Occipital lobe (tissue), 2 donors: ENCODE data around the gene TTC33. TPM values are rescaled to one million over a fixed set of nuclear protein-coding genes. Genes with fewer than 3 reads are reported as not detected.
"Not testable (repeated sequence)": the region's sequence is repeated elsewhere in the genome, so short reads cannot be mapped to it uniquely, and the experiment has no call there.

Experiments
- DNase-seq: peaks from one replicate; lab custom pipeline; 2025; lab: John Stamatoyannopoulos, UW
- total RNA-seq: library from RNA; depleted of rRNA; stranded (reverse); fragments of >200 nt; gene quantifications from one replicate; pipeline ENCODE4 v1.2.3, GENCODE V29; 2014

TTC33 gene
- 65.5 TPM for total RNA-seq

- peak; percentile 94 for DNase-seq
These were observed at the start of gene TTC33 for GRCh38 chr5:40755407-40756365. TTC33 (minus strand) TSS chr5:40755961; CDS start chr5:40747018, 8,943 bp downstream.

GRCh38 chr5:40801771-40802562 lies 46.2 kb upstream of the TTC33 start:
- no peak for DNase-seq

- DNase-seq, result no peak
These were observed 43.5 kb upstream of the TTC33 start for GRCh38 chr5:40799258-40799657.

GRCh38 chr5:40798801-40799210 lies 43.0 kb upstream of the TTC33 start:
- no peak for DNase-seq

- peak; percentile 84 for DNase-seq
These were observed 42.4 kb upstream of the TTC33 start, which contains the start of gene PRKAA1 for GRCh38 chr5:40798012-40798800. PRKAA1 (minus strand) TSS chr5:40798374; CDS start chr5:40798189, 185 bp downstream.

- DNase-seq, result peak; percentile 55
These were observed 41.7 kb upstream of the TTC33 start for GRCh38 chr5:40797273-40798011.

- no peak for DNase-seq
These were observed 40.7 kb upstream of the TTC33 start for GRCh38 chr5:40796487-40796889.

GRCh38 chr5:40794877-40795276 lies 39.1 kb upstream of the TTC33 start:
- DNase-seq, result not testable (repeated sequence)

- DNase-seq, result not testable (repeated sequence)
These were observed 38.6 kb upstream of the TTC33 start for GRCh38 chr5:40794340-40794739.

- not testable (repeated sequence) for DNase-seq
These were observed 36.9 kb upstream of the TTC33 start for GRCh38 chr5:40792691-40793090.

- no peak for DNase-seq
These were observed 36.0 kb upstream of the TTC33 start for GRCh38 chr5:40791715-40792139.

GRCh38 chr5:40790947-40791593 lies 35.3 kb upstream of the TTC33 start:
- no peak for DNase-seq

GRCh38 chr5:40788941-40789340 lies 33.2 kb upstream of the TTC33 start:
- DNase-seq, result not testable (repeated sequence)

GRCh38 chr5:40787986-40788385 lies 32.2 kb upstream of the TTC33 start:
- no peak for DNase-seq

- DNase-seq, result not testable (repeated sequence)
These were observed 30.9 kb upstream of the TTC33 start for GRCh38 chr5:40786664-40787063.

GRCh38 chr5:40784916-40785315 lies 29.2 kb upstream of the TTC33 start:
- no peak for DNase-seq

GRCh38 chr5:40784027-40784653 lies 28.4 kb upstream of the TTC33 start:
- no peak for DNase-seq

- no peak for DNase-seq
These were observed 26.2 kb upstream of the TTC33 start for GRCh38 chr5:40781843-40782409.

GRCh38 chr5:40780858-40781257 lies 25.1 kb upstream of the TTC33 start:
- no peak for DNase-seq
